Thyroid gland (tissue), 4 donors: ENCODE data around the gene SVIP. TPM values are rescaled to one million over a fixed set of nuclear protein-coding genes. Genes with fewer than 3 reads are reported as not detected.

Experiments used
- DNase-seq, 2 donors: peaks; one replicate each; pipeline ENCODE4 v3.0.0-alpha.2; 2019
- H3K27ac ChIP-seq, 3 donors: fragments of 200-600 bp; sonication (generic); 1 replicate in 2 of 3; 2 replicates in 1 of 3; pipeline ENCODE4 v1.5.1; 2016 to 2019; ENCODE audit warnings: mild to moderate bottlenecking in 1 of 3, moderate library complexity in 1 of 3
- H3K27me3 ChIP-seq: fragments of 200-600 bp; sonication (generic); one replicate; pipeline ENCODE4 v1.5.1; 2019
- H3K36me3 ChIP-seq, 2 donors: fragments of 200-600 bp; sonication (generic); one replicate each; pipeline ENCODE4 v1.5.1; 2016 to 2019
- H3K4me1 ChIP-seq, 2 donors: fragments of 200-600 bp; sonication (generic); one replicate each; pipeline ENCODE4 v1.5.1; 2017 to 2019
- H3K4me3 ChIP-seq, 3 donors: fragments of 200-600 bp; sonication (generic); replicated peaks in 1 of 3; 1 replicate in 2 of 3; 2 replicates in 1 of 3; pipeline ENCODE4 v1.5.1; 2016; ENCODE audit warnings: mild to moderate bottlenecking in 1 of 3
- H3K9me3 ChIP-seq: fragments of 200-600 bp; sonication (generic); one replicate; pipeline ENCODE4 v1.5.1; 2017
- POLR2A ChIP-seq, 2 donors: fragments of 450-650 bp; IDR thresholded peaks; one replicate each; pipeline ENCODE4 v1.6.1; 2017; ENCODE audit warnings: antibody characterized with exemption in 2 of 2, mild to moderate bottlenecking in 2 of 2, moderate library complexity in 1 of 2
- WGBS, 2 donors: methylation state at CpG; one replicate each; pipeline ENCODE4 v1.1.5; 2017; 5-methylcytosine and 5-hydroxymethylcytosine counted together
- intact Hi-C: fragments of 100-400 bp; cut with DNase I; formaldehyde crosslinking; loops from one replicate; pipeline ENCODE4 v1.15.1; 2023
- total RNA-seq, 4 donors: library from RNA; depleted of rRNA; stranded (reverse); fragments of >200 nt; gene quantifications; one replicate each; pipeline ENCODE4 v1.2.3, GENCODE V29; 2016
- TF ChIP-seq, protein P1 (sequence below), 6 experiments: fragments of 200-600 bp in 3 of 6; fragments of 450-650 bp in 3 of 6; sonication (generic) in 3 of 6; IDR thresholded peaks; one replicate each; pipeline ENCODE4 v1.5.1; 2016 to 2019; ENCODE audit warnings: antibody characterized with exemption in 6 of 6, mild to moderate bottlenecking in 2 of 6, inconsistent platforms in 1 of 6, moderate library complexity in 1 of 6

SVIP gene, protein sequence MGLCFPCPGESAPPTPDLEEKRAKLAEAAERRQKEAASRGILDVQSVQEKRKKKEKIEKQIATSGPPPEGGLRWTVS
- 10 to 100 TPM; 20.4 to 30.6 (median 29.2) TPM for total RNA-seq

DNA sequence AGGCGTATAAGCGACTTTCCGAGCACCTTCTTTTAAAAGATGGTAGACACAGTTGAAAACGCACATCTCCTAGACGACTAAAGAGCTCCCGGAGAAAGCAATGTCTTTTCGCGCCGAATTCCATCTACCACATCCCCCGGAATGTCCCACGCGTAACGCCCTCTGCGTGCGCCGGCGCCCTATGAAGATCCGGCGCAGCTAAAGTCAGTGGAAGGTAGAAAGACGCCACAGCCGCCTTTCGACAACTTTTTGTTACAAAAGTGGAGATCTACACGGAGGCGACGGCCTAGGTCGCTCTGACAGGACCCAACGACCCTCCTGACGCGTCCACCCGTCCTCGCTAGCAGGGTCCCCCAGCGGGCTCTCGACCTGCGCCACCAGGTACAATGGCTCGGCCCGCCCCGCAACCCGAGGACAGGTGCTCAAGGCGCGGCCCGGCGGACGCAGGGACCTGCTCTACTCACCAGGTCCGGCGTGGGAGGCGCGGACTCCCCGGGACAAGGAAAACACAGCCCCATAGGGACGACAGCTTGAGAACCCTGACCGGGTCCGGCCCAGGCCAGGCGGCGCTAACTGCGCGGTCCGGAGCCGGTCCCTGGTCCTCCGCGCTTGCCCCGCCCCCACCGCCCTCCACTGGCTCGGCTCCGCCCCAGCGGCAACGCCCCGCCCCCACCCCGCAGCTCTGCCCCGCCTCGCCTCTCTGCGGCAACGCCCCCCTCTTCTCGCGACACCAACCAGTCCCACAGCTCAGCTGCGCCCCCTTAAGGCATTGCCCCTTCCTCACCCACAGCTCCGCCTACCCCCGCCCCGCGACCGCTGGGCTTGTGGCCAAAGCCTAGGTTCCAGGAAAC is at the start of gene SVIP:
SVIP (minus strand) TSS at position 571 of the 851 bp plus-strand sequence; CDS start at position 518, 53 bp downstream.
- peak in 1 of 2 donors; percentile 89 for TF ChIP-seq POLR2A (IDR thresholded peaks at IDR 0.05)
- TF ChIP-seq, protein P1, sequence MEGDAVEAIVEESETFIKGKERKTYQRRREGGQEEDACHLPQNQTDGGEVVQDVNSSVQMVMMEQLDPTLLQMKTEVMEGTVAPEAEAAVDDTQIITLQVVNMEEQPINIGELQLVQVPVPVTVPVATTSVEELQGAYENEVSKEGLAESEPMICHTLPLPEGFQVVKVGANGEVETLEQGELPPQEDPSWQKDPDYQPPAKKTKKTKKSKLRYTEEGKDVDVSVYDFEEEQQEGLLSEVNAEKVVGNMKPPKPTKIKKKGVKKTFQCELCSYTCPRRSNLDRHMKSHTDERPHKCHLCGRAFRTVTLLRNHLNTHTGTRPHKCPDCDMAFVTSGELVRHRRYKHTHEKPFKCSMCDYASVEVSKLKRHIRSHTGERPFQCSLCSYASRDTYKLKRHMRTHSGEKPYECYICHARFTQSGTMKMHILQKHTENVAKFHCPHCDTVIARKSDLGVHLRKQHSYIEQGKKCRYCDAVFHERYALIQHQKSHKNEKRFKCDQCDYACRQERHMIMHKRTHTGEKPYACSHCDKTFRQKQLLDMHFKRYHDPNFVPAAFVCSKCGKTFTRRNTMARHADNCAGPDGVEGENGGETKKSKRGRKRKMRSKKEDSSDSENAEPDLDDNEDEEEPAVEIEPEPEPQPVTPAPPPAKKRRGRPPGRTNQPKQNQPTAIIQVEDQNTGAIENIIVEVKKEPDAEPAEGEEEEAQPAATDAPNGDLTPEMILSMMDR (IDR thresholded peaks at IDR 0.05) = peak in 4 of 6 experiments; percentile 34 to 67 (median 50)
- H3K27ac ChIP-seq = peak within 1 kb of the TSS; percentile 81 to 97 (median 94)
- WGBS, 2 donors = 0% methylated on average over 29 to 37 of the region's 79 CpGs
- DNase-seq = peak; percentile 96 to 98
- H3K9me3 ChIP-seq = no peaks in the 10 kb centered on the region
- H3K4me1 ChIP-seq = peaks cover 7% of the 10 kb centered on the region in 2 donors
- H3K36me3 ChIP-seq = peaks cover 0 to 7% of the 10 kb centered on the region in 2 donors
- intact Hi-C loops = loop anchor here (10.0 kb wide), 1 partner anchor 205 kb away; the partner anchor contains the start of gene FANCF
- no peaks in the 10 kb centered on the region for H3K27me3 ChIP-seq
- peak within 1 kb of the TSS; percentile 53 to 88 (median 80) for H3K4me3 ChIP-seq

DNA sequence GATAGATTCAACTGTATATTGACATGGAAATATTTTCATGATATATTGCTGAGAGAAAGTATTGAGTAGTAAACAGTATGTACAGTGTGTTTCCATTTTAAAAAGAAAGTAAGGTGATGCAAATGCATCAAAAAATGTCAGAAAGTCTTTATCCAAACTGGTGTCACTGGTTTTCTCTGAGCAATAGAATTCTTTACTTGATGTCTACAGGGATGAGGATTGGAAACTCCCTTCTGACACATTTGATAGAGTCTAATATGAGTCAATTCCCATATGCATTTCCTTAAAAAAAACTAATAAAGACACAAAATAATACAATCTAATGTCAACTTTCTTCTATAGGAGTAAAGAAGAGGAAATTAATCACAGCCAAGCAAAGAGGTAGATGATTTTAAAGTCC is 49.0 kb upstream of the SVIP start:
- no peaks in the 10 kb centered on the region for H3K36me3 ChIP-seq
- TF ChIP-seq, protein P1 (IDR thresholded peaks at IDR 0.05) = no peak
- TF ChIP-seq POLR2A (IDR thresholded peaks at IDR 0.05) = no peak
- H3K4me3 ChIP-seq = no peak overlapping the region
- DNase-seq = no peak
- H3K9me3 ChIP-seq = no peaks in the 10 kb centered on the region
- intact Hi-C loops = no loop called here
- H3K4me1 ChIP-seq = no peaks in the 10 kb centered on the region
- H3K27ac ChIP-seq = no peak overlapping the region
- no peaks in the 10 kb centered on the region for H3K27me3 ChIP-seq

DNA sequence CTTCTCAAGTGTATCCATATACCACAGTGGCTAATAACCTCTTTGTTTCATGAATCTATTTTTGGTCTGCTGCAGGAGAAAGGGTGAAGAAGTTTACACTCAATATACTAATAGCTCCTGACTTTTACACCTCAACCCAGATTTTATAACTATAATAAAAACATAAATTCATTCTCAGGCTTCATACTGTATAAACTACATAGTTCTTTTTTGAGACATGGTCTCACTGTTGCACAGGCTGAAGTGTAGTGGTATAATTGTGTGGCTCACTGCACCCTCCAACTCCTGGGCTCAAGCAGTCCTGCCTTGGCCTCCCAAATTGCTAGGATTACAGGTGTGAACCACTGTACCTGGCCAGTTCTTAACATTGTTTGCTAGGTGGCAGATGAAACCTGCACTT is 48.4 kb upstream of the SVIP start:
- no peaks in the 10 kb centered on the region for H3K36me3 ChIP-seq
- H3K9me3 ChIP-seq = no peaks in the 10 kb centered on the region
- H3K27ac ChIP-seq = no peak overlapping the region
- TF ChIP-seq POLR2A (IDR thresholded peaks at IDR 0.05) = no peak
- TF ChIP-seq, protein P1 (IDR thresholded peaks at IDR 0.05) = no peak
- H3K4me3 ChIP-seq = no peak overlapping the region
- no peaks in the 10 kb centered on the region for H3K4me1 ChIP-seq
- no peaks in the 10 kb centered on the region for H3K27me3 ChIP-seq
- intact Hi-C loops = no loop called here
- DNase-seq = no peak

DNA sequence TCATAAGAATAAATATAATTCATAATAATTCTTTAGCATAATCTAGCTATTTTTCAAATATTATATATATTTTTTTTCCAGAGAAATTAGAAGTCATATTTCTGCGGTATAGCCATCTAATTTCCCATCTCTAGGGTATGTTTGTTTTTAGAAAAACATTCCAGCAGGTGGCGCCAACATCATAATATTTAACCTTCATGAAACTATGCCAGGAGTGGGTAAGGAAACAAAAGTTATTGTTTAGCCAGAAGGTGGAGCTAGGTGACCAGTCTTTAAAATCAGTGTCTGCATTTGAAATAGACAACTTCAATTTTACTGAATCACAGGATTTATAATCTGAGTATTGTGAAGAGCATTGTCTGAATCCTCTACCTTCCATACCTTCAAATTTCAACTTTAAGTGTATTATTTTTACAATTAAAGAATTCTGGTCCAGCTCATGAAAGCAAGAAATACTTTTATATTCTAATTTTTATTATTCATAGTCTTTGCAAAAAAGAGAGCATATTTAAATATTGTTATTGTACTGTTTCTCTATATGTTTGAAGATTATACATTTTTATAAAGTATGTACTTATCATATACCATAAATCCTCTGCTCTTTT is 46.4 kb upstream of the SVIP start:
- DNase-seq = peak; percentile 52 to 64
- TF ChIP-seq POLR2A (IDR thresholded peaks at IDR 0.05) = no peak
- TF ChIP-seq, protein P1 (IDR thresholded peaks at IDR 0.05) = peak; percentile 38 to 84 (median 64)
- H3K27ac ChIP-seq = no peak overlapping the region
- H3K4me1 ChIP-seq = no peaks in the 10 kb centered on the region
- H3K27me3 ChIP-seq = no peaks in the 10 kb centered on the region
- WGBS, 2 donors = 5 to 6% methylated on average over 2 of the region's 2 CpGs
- no peak overlapping the region for H3K4me3 ChIP-seq
- no peaks in the 10 kb centered on the region for H3K36me3 ChIP-seq
- intact Hi-C loops = no loop called here
- no peaks in the 10 kb centered on the region for H3K9me3 ChIP-seq

DNA sequence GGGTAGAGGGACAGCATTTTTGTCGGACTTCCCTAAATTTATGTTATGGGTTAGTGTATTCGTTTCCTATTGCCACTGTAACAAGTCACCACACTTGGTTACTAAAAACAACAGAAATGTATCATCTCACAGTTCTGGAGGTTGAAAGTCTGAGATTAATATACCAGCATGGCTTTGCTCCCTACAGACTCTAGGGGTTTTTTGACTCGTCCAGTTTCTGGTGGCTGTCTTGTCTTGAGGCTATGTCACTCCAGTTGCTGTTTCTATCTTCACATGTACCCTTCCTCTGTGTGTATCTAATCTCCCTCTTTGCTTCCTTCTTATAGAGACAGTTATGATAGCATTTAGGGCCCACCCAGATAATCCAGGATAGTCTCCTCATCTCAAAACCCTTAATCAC is 39.7 kb upstream of the SVIP start:
- no peak for TF ChIP-seq POLR2A (IDR thresholded peaks at IDR 0.05)
- TF ChIP-seq, protein P1 (IDR thresholded peaks at IDR 0.05) = no peak
- Histone ChIP-seq H3K4me1 (no peaks in the 10 kb centered on the region), H3K4me3 (no peak overlapping the region), H3K27me3 (no peaks in the 10 kb centered on the region), H3K36me3 (no peaks in the 10 kb centered on the region), H3K9me3 (no peaks in the 10 kb centered on the region), H3K27ac (no peak overlapping the region)
- intact Hi-C loops = no loop called here
- WGBS, 2 donors = 90 to 91% methylated on average over 3 of the region's 3 CpGs
- DNase-seq = no peak
